Breast epithelium (tissue), 4 donors: ENCODE measurements around the gene FXYD4. TPM values are rescaled to one million over a fixed set of nuclear protein-coding genes. Genes with fewer than 3 reads are reported as not detected.

ENCODE experiments used
- DNase-seq, 2 donors: peaks; one replicate each; pipeline ENCODE4 v3.0.0-alpha.2; 2019; ENCODE audit warnings: low spot score in 2 of 2
- H3K27ac ChIP-seq, 2 donors: fragments of 200-600 bp; sonication (generic) in 1 of 2; one replicate each; pipeline ENCODE4 v1.5.1; 2016 to 2019; ENCODE audit warnings: mild to moderate bottlenecking in 1 of 2
- H3K27me3 ChIP-seq, 2 donors: fragments of 200-600 bp; sonication (generic) in 1 of 2; one replicate each; pipeline versions ENCODE4 v1.5.1 to v1.6.0; 2017 to 2019; ENCODE audit warnings: control low read depth in 1 of 2, mild to moderate bottlenecking in 1 of 2
- H3K36me3 ChIP-seq: fragments of 200-600 bp; one replicate; pipeline ENCODE4 v1.5.1; 2019
- H3K4me1 ChIP-seq, 2 donors: fragments of 200-600 bp; sonication (generic); one replicate each; pipeline ENCODE4 v1.5.1; 2016 to 2019; ENCODE audit warnings: control low read depth in 1 of 2
- H3K4me3 ChIP-seq, 3 donors: fragments of 200-600 bp; sonication (generic); 1 replicate in 2 of 3; 2 replicates in 1 of 3; pipeline ENCODE4 v1.5.1; 2016 to 2019; ENCODE audit warnings: mild to moderate bottlenecking in 3 of 3, moderate library complexity in 2 of 3
- H3K9me3 ChIP-seq, 2 donors: fragments of 200-600 bp; sonication (generic) in 1 of 2; one replicate each; pipeline ENCODE4 v1.5.1; 2016 to 2019; ENCODE audit warnings: control low read depth in 1 of 2
- CTCF ChIP-seq, 3 donors: fragments of 450-650 bp; IDR thresholded peaks; one replicate each; pipeline ENCODE4 v1.5.1; 2016 to 2017; ENCODE audit warnings: antibody characterized with exemption in 3 of 3, mild to moderate bottlenecking in 3 of 3, moderate library complexity in 3 of 3
- POLR2A ChIP-seq: fragments of 450-650 bp; IDR thresholded peaks from one replicate; pipeline ENCODE4 v1.6.1; 2016; ENCODE audit warnings: antibody characterized with exemption, mild to moderate bottlenecking, moderate library complexity
- POLR2AphosphoS5 ChIP-seq, 3 donors: sonication (generic); formaldehyde crosslinking; IDR thresholded peaks; one replicate each; pipeline ENCODE4 v1.6.1; 2017; ENCODE audit warnings: antibody characterized with exemption in 3 of 3
- intact Hi-C: fragments of 100-400 bp; cut with DNase I; formaldehyde crosslinking; loops from one replicate; pipeline ENCODE4 v1.15.1; 2023; ENCODE audit warnings: low total_unique reads
- total RNA-seq, 3 donors: library from RNA; depleted of rRNA; stranded (reverse); fragments of >200 nt; gene quantifications; one replicate each; pipeline ENCODE4 v1.1.0, GENCODE V29; 2016

FXYD4 gene
- total RNA-seq, 3 donors from 2014 or later: not detected

GRCh38 chr10:43417950-43418768 lies 46.7 kb downstream of the FXYD4 start:
- H3K27me3 ChIP-seq: no peaks in the 10 kb centered on the region
- intact Hi-C loops: no loop called here
- no peaks in the 10 kb centered on the region for H3K36me3 ChIP-seq
- no peaks in the 10 kb centered on the region for H3K9me3 ChIP-seq
- no peaks in the 10 kb centered on the region for H3K4me1 ChIP-seq
- H3K4me3 ChIP-seq: no peak overlapping the region
- peak overlapping the region; percentile 17 to 55 for H3K27ac ChIP-seq
- no peak for TF ChIP-seq POLR2AphosphoS5 (IDR thresholded peaks at IDR 0.05)
- TF ChIP-seq POLR2A: no peak
- TF ChIP-seq CTCF (IDR thresholded peaks at IDR 0.05): no peak
- no peak for DNase-seq

GRCh38 chr10:43419997-43420368 lies 48.5 kb downstream of the FXYD4 start:
- Histone ChIP-seq H3K36me3 (no peaks in the 10 kb centered on the region), H3K9me3 (no peaks in the 10 kb centered on the region), H3K27ac (peak overlapping the region; percentile 90 to 94), H3K4me1 (no peaks in the 10 kb centered on the region), H3K4me3 (peak overlapping the region; percentile 50 to 64 (median 63)), H3K27me3 (no peaks in the 10 kb centered on the region)
- no peak for TF ChIP-seq POLR2AphosphoS5 (IDR thresholded peaks at IDR 0.05)
- no peak for TF ChIP-seq CTCF (IDR thresholded peaks at IDR 0.05)
- no peak for TF ChIP-seq POLR2A
- DNase-seq: no peak
- intact Hi-C loops: loop anchor here (5.0 kb wide), 1 partner anchor 468 kb away; no protein-coding TSS in a partner anchor

GRCh38 chr10:43420369-43421200 lies 49.1 kb downstream of the FXYD4 start:
- intact Hi-C loops: loop anchor here (5.0 kb wide), 1 partner anchor 468 kb away; no protein-coding TSS in a partner anchor
- peak; percentile 76 to 92 (median 81) for TF ChIP-seq POLR2AphosphoS5 (IDR thresholded peaks at IDR 0.05)
- TF ChIP-seq CTCF (IDR thresholded peaks at IDR 0.05): no peak
- TF ChIP-seq POLR2A: peak; percentile 7
- peak; percentile 67 to 73 for DNase-seq

GRCh38 chr10:43421201-43421507 lies 49.7 kb downstream of the FXYD4 start:
- peak overlapping the region; percentile 90 to 94 for H3K27ac ChIP-seq
- H3K27me3 ChIP-seq: no peaks in the 10 kb centered on the region
- peak overlapping the region; percentile 50 to 64 (median 63) for H3K4me3 ChIP-seq
- H3K36me3 ChIP-seq: no peaks in the 10 kb centered on the region
- intact Hi-C loops: loop anchor here (5.0 kb wide), 1 partner anchor 469 kb away; no protein-coding TSS in a partner anchor
- H3K9me3 ChIP-seq: no peaks in the 10 kb centered on the region
- no peaks in the 10 kb centered on the region for H3K4me1 ChIP-seq
- DNase-seq: no peak
- TF ChIP-seq CTCF (IDR thresholded peaks at IDR 0.05): no peak
- no peak for TF ChIP-seq POLR2A
- TF ChIP-seq POLR2AphosphoS5 (IDR thresholded peaks at IDR 0.05): no peak

More at GRCh38 chr10:43420369-43421200, 49.1 kb downstream of the FXYD4 start:
- Histone ChIP-seq H3K27ac (peak overlapping the region; percentile 90 to 94), H3K9me3 (no peaks in the 10 kb centered on the region), H3K4me3 (peak overlapping the region; percentile 50 to 64 (median 63)), H3K4me1 (no peaks in the 10 kb centered on the region), H3K36me3 (no peaks in the 10 kb centered on the region), H3K27me3 (no peaks in the 10 kb centered on the region)
